HepG2 (cell line): Measurements from ENCODE around the gene SVOP. TPM values are rescaled to one million over a fixed set of nuclear protein-coding genes. Genes with fewer than 3 reads are reported as not detected.

Experiments
- AGO2 ChIP-seq: fragments of 200-400 bp; formaldehyde crosslinking; optimal IDR thresholded peaks from 2 replicates; pipeline ENCODE3; 2017; ENCODE audit warnings: mild to moderate bottlenecking, low read depth, low read length, moderate library complexity
- ATF1 ChIP-seq: IDR thresholded peaks from 2 replicates; pipeline ENCODE4 v1.6.1; 2016; ENCODE audit warnings: mild to moderate bottlenecking, control low read depth
- CCAR2 ChIP-seq: fragments of 200-400 bp; formaldehyde crosslinking; optimal IDR thresholded peaks from 2 replicates; pipeline ENCODE3; 2018; ENCODE audit warnings: low read depth, mild to moderate bottlenecking, low read length, moderate library complexity
- FOXP1 ChIP-seq, 2 experiments: fragments of 450-650 bp in 1 of 2; IDR thresholded peaks; 2 replicates each; pipeline ENCODE4 v1.6.1; 2017 to 2018; ENCODE audit warnings: antibody characterized with exemption in 1 of 2
- KDM3A ChIP-seq: IDR thresholded peaks from 2 replicates; pipeline ENCODE4 v1.6.1; 2018; ENCODE audit warnings: low read depth, missing compliant biosample characterization
- RBAK ChIP-seq: sonication (generic); formaldehyde crosslinking; IDR thresholded peaks from 2 replicates; pipeline ENCODE4 v1.5.1; 2020; ENCODE audit warnings: mild to moderate bottlenecking, missing genetic modification reagents
- TBX3 ChIP-seq: fragments of 450-650 bp; IDR thresholded peaks from 2 replicates; pipeline ENCODE4 v1.6.1; 2017; ENCODE audit warnings: antibody characterized with exemption, mild to moderate bottlenecking, inconsistent platforms, borderline replicate concordance
- THAP11 ChIP-seq: IDR thresholded peaks from 2 replicates; pipeline ENCODE4 v1.6.1; 2016; ENCODE audit warnings: missing biosample characterization, missing genetic modification reagents
- ZBTB20 ChIP-seq: sonication (generic); formaldehyde crosslinking; IDR thresholded peaks from 2 replicates; pipeline ENCODE4 v1.8.1; 2023; ENCODE audit warnings: missing genetic modification reagents, low read depth, mild to moderate bottlenecking, borderline replicate concordance
- ZBTB7A ChIP-seq: sonication (generic); formaldehyde crosslinking; IDR thresholded peaks from 2 replicates; pipeline ENCODE4 v1.8.0; 2022; ENCODE audit warnings: mild to moderate bottlenecking, missing genetic modification reagents
- ZBTB8A ChIP-seq: sonication (generic); formaldehyde crosslinking; IDR thresholded peaks from 2 replicates; pipeline ENCODE4 v1.4.0; 2020; ENCODE audit warnings: mild to moderate bottlenecking, low read depth, missing genetic modification reagents, borderline replicate concordance
- ZFP62 ChIP-seq: sonication (generic); formaldehyde crosslinking; IDR thresholded peaks from 2 replicates; pipeline ENCODE4 v1.4.0; 2020; ENCODE audit warnings: missing genetic modification reagents
- ZNF337 ChIP-seq: sonication (generic); formaldehyde crosslinking; IDR thresholded peaks from 2 replicates; pipeline ENCODE4 v1.5.1; 2020; ENCODE audit warnings: missing genetic modification reagents, low read depth, mild to moderate bottlenecking, borderline replicate concordance
- ZNF552 ChIP-seq: sonication (generic); formaldehyde crosslinking; IDR thresholded peaks from 2 replicates; pipeline ENCODE4 v1.9.0; 2022; ENCODE audit warnings: missing genetic modification reagents, mild to moderate bottlenecking, borderline replicate concordance
- ZNF7 ChIP-seq: IDR thresholded peaks from 2 replicates; pipeline ENCODE4 v1.6.1; 2016; ENCODE audit warnings: missing biosample characterization, missing genetic modification reagents
- polyA plus RNA-seq, 8 experiments: library from polyadenylated mRNA; depleted of rRNA in 3 of 8; stranded (reverse) in 7 of 8; unstranded in 1 of 8; fragments of >200 nt; fragmentation: Illumina TruSeq in 4 of 8; extraction: Trizol in 4 of 8; gene quantifications; 2 replicates each; pipeline versions ENCODE4 v1.2.1 to v1.2.3, GENCODE V29; 2011 to 2016; ENCODE audit warnings: low read depth in 4 of 8, missing spikeins in 1 of 8, mixed read lengths in 1 of 8; ENCODE audit not compliant: insufficient read depth in 1 of 8
- total RNA-seq, 5 experiments: library from RNA; depleted of rRNA; stranded (reverse); fragments of >200 nt; fragmentation: Illumina TruSeq; extraction: Trizol; gene quantifications; 2 replicates each; pipeline ENCODE4 v1.2.3, GENCODE V29; 2016; ENCODE audit warnings: low read depth in 1 of 5
- TF ChIP-seq, protein P1 (sequence below): sonication (generic); formaldehyde crosslinking; IDR thresholded peaks from 2 replicates; pipeline ENCODE4 v1.4.0; 2020; ENCODE audit warnings: missing genetic modification reagents
- TF ChIP-seq, protein P2 (sequence below): fragments of 450-650 bp; IDR thresholded peaks from 2 replicates; pipeline ENCODE4 v1.6.1; 2017
- TF ChIP-seq, protein P3 (sequence below): sonication (generic); formaldehyde crosslinking; IDR thresholded peaks from 2 replicates; pipeline ENCODE4 v1.8.1; 2023; ENCODE audit warnings: missing genetic modification reagents, inconsistent platforms, borderline replicate concordance
- TF ChIP-seq, protein P4 (sequence below), 2 experiments: sonication (generic) in 1 of 2; formaldehyde crosslinking in 1 of 2; IDR thresholded peaks; 2 replicates each; pipeline versions ENCODE4 v1.4.0 to v1.6.1; 2018 to 2020; ENCODE audit warnings: missing genetic modification reagents in 2 of 2, borderline replicate concordance in 1 of 2, low read depth in 1 of 2, mild to moderate bottlenecking in 1 of 2, missing biosample characterization in 1 of 2
- TF ChIP-seq, protein P5 (sequence below): sonication (generic); formaldehyde crosslinking; IDR thresholded peaks from 2 replicates; pipeline ENCODE4 v1.4.0; 2020; ENCODE audit warnings: missing genetic modification reagents, borderline replicate concordance

The SVOP gene
- total and polyA plus RNA-seq, 2 of the 13 experiments (the other 11 are each of a cell fraction or from before 2014, with no cell fraction given) = not detected

DNA sequence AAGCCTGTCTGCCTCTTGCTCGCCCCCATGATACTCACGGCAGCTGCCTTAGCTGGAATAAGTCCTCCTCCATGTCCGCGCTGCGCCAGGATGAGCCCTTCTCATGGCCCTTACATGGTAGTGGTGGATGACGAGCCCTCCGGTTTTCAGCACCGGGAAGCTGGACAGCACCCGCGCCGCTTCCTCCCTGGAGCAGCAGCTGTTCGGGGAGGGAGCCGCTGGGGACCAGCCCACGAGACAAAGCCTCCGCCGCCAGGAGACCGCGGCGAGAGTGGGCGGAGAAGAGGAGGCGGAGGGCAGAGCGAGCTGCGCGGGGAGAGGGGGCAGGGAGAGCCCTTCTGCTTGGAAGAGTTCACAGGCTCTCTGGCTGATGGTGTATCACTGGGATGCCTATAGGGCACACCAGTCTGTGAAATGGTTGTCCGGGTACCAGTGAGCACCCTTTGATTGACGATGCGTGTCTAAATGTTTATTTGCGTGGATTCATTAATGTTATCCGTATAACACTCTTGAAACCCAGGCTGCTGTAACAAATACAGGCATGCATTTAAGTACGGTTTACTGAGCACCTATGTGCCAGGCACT lies at the start of gene SVOP (continued):
- TF ChIP-seq, protein P1, sequence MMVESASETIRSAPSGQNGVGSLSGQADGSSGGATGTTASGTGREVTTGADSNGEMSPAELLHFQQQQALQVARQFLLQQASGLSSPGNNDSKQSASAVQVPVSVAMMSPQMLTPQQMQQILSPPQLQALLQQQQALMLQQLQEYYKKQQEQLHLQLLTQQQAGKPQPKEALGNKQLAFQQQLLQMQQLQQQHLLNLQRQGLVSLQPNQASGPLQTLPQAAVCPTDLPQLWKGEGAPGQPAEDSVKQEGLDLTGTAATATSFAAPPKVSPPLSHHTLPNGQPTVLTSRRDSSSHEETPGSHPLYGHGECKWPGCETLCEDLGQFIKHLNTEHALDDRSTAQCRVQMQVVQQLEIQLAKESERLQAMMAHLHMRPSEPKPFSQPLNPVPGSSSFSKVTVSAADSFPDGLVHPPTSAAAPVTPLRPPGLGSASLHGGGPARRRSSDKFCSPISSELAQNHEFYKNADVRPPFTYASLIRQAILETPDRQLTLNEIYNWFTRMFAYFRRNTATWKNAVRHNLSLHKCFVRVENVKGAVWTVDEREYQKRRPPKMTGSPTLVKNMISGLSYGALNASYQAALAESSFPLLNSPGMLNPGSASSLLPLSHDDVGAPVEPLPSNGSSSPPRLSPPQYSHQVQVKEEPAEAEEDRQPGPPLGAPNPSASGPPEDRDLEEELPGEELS (CRISPR knock-in tag) = peak; percentile 25; the same call in 1 of the 2 replicates
- TF ChIP-seq CCAR2 (no peak), ZNF337 (CRISPR knock-in tag) (no peak), ZBTB7A (CRISPR knock-in tag) (peak; percentile 66; the same call in 1 of the 2 replicates), FOXP1 (IDR thresholded peaks at IDR 0.05) (no peak), FOXP1 (CRISPR knock-in tag; IDR thresholded peaks at IDR 0.05) (peak; percentile 24; the same call in 1 of the 2 replicates), THAP11 (CRISPR knock-in tag) (peak; percentile 67), ZNF552 (CRISPR knock-in tag) (0 out of 2 replicates have a peak, but pooled peaks have one; percentile 68), ZNF7 (no peak), ZBTB8A (CRISPR knock-in tag) (no peak), AGO2 (no peak), ATF1 (no peak), ZFP62 (CRISPR knock-in tag) (no peak), KDM3A (CRISPR knock-in tag) (0 out of 2 replicates have a peak, but pooled peaks have one; percentile 73), RBAK (no peak), ZBTB20 (CRISPR knock-in tag) (peak; percentile 87; the same call in 1 of the 2 replicates), TBX3 (no peak)
- TF ChIP-seq, protein P2, sequence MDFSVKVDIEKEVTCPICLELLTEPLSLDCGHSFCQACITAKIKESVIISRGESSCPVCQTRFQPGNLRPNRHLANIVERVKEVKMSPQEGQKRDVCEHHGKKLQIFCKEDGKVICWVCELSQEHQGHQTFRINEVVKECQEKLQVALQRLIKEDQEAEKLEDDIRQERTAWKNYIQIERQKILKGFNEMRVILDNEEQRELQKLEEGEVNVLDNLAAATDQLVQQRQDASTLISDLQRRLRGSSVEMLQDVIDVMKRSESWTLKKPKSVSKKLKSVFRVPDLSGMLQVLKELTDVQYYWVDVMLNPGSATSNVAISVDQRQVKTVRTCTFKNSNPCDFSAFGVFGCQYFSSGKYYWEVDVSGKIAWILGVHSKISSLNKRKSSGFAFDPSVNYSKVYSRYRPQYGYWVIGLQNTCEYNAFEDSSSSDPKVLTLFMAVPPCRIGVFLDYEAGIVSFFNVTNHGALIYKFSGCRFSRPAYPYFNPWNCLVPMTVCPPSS = no peak
- TF ChIP-seq, protein P3, sequence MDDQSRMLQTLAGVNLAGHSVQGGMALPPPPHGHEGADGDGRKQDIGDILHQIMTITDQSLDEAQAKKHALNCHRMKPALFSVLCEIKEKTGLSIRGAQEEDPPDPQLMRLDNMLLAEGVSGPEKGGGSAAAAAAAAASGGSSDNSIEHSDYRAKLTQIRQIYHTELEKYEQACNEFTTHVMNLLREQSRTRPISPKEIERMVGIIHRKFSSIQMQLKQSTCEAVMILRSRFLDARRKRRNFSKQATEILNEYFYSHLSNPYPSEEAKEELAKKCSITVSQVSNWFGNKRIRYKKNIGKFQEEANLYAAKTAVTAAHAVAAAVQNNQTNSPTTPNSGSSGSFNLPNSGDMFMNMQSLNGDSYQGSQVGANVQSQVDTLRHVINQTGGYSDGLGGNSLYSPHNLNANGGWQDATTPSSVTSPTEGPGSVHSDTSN (CRISPR knock-in tag) = peak; percentile 90; the same call in 1 of the 2 replicates
- TF ChIP-seq, protein P4, sequence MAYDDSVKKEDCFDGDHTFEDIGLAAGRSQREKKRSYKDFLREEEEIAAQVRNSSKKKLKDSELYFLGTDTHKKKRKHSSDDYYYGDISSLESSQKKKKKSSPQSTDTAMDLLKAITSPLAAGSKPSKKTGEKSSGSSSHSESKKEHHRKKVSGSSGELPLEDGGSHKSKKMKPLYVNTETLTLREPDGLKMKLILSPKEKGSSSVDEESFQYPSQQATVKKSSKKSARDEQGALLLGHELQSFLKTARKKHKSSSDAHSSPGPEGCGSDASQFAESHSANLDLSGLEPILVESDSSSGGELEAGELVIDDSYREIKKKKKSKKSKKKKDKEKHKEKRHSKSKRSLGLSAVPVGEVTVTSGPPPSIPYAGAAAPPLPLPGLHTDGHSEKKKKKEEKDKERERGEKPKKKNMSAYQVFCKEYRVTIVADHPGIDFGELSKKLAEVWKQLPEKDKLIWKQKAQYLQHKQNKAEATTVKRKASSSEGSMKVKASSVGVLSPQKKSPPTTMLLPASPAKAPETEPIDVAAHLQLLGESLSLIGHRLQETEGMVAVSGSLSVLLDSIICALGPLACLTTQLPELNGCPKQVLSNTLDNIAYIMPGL (CRISPR knock-in tag; IDR thresholded peaks at IDR 0.05; ENCODE audit: borderline replicate concordance in 1 of 2, low read depth in 1 of 2) = peak in 1 of 2 experiments; percentile 58; a peak in 1 of 4 replicates
- TF ChIP-seq, protein P5, sequence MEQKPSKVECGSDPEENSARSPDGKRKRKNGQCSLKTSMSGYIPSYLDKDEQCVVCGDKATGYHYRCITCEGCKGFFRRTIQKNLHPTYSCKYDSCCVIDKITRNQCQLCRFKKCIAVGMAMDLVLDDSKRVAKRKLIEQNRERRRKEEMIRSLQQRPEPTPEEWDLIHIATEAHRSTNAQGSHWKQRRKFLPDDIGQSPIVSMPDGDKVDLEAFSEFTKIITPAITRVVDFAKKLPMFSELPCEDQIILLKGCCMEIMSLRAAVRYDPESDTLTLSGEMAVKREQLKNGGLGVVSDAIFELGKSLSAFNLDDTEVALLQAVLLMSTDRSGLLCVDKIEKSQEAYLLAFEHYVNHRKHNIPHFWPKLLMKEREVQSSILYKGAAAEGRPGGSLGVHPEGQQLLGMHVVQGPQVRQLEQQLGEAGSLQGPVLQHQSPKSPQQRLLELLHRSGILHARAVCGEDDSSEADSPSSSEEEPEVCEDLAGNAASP (CRISPR knock-in tag) = peak; percentile 79; the same call in 1 of the 2 replicates
